ENCODE data around the gene S1PR5.

- TF ChIP-seq POLR2AphosphoS5 (IDR thresholded peaks at IDR 0.05; ENCODE audit: low read depth, low read length) (no peak), POLR2A (IDR thresholded peaks at IDR 0.05; ENCODE audit: low read depth, low read length) (no peak), TAF1 (IDR thresholded peaks at IDR 0.05; ENCODE audit: borderline replicate concordance, low read depth, low read length) (no peak)
Observed at GRCh38 chr19:10497371-10497770, 19.9 kb downstream of the S1PR5 start.
